Fibroblast of skin of scalp (primary cell): ENCODE results near the gene KLHL18.
"Not testable (repeated sequence)": the region's sequence is repeated elsewhere in the genome, so short reads cannot be mapped to it uniquely, and the experiment has no call there.

Source experiments
- DNase-seq: peaks from one replicate; pipeline ENCODE4 v3.0.0-alpha.2; 2013

The KLHL18 gene

DNA sequence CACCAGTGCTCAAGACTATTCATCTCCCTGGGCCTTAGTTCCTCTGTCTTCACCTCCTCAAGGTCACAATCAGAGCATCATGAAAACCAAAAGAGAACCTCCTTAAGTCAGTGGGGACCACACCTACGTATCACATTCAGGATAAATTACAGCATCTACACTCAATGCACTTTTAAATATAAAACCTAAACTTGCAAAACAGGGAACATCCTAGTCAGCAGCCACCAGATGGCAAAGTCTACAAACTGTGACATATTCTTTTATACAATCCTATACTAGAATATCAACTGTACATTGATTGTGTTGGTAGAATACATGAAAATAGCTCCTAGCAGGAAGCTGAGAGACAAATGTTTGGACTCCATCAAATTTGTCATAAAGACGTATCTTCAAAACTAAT, 8.1 kb upstream of the KLHL18 start:
- DNase-seq = no peak

GRCh38 chr3:47276558-47276957, 6.2 kb upstream of the KLHL18 start:
- no peak for DNase-seq

- DNase-seq = no peak
Observed at GRCh38 chr3:47280519-47280918, 2.2 kb upstream of the KLHL18 start.

GRCh38 chr3:47283193-47283537, 421 bp downstream of the KLHL18 start:
- DNase-seq = no peak

DNA sequence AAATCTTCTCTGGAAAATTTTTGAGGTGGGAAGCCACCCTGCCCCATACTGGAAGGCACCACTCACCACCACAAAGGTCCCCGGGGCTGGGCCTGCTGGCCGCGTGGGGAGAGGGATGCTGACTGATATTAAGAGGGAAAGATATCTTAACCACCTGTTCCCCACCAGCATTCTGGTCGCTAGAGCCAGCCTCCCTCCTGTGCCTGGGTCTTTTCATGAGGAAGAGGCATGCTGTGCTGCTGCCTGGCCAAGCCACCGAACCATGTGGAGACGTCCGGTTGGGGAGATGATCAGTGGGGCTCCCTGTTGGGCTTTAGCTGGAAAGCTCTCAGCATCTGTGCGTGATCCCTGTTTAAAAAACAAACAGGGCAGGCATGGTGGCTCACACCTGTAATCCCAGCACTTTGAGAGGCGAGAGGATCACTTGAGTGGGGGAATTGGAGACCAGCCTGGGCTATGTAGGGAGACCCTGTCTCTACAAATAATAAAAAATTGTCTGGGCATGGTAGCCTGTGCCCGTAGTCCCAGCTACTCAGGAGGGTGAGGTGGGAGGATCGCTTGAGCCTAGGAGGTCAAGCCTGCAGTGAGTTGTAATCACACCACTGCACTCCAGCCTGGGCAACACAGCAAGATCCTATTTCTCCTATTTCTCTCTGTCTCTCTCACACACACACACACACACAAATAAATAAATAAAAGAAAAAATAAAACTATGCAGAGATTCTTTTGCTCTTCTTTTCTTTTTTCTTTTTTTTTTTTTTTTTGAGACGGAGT, 1.0 kb downstream of the KLHL18 start:
- no peak for DNase-seq

DNA sequence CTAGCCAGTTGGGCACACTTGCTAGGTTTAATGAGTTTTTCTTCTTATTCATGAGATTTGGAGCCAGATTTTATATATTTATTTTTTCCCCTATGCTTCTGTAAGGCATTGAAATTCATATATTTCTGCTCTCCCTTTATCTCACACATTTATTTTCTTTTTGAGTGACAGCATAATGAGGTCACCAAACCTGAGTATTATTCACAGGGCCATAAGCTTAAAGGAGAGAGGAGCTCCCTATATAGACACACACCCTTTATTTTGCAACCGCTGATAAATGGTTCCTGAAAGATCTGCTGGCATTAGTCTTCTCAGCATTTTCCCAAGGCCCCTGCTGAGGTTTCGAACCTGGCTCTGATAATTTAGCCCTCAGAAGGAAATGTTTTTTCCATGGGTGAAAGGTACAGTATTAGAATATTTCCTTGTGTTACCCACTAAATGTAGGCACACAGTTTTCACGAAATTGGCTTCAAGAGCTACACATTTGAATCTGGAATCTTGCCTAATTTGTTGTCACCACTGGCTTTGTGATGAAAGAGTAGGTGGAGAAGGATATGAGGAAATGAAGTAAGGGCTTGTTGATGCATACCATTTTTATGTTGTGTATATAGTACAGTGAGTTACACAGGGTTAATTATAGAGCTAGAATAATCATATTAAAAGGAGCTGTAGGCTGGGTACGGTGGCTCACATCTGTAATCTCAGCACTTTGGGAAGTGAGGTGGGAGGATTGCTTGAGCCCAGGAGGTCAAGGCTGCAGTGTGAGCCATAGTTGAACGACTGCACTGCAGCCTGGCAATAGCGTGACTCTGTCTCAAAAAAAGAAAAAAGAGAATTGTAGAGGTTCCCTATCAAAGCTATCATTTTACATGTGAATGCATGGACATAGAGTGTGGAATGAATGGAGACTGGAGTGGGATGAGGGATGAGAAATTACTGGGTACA, 6.5 kb downstream of the KLHL18 start:
- no peak for DNase-seq

DNA sequence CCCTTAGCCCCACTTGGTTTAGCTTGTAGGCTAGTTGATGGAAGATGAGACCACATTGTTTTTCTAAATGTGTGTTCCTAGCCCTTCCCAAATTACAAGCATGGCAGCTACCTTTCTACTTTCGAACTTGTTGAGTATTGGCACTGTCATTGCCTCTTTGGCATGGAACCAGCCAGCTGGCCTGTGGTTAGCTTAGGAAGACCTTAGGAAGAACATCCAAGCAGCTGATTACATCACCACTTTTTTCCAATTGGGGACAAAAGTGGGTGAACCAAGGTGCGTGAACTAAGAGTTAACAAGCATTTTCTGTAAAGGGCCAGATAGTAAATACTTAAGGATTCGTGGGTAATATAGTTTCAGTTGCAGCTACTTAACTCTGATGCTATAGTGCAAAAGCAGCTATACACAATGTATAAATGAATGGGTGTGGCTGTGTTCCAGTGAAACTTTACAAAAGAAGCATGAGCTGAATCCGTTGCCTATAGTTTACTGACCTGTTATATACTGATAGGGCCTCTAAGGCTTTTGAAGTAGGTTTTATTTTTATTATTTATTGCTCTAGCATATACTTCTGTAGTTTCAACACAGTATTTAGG, 8.5 kb downstream of the KLHL18 start:
- no peak for DNase-seq

GRCh38 chr3:47291754-47292420, 9.1 kb downstream of the KLHL18 start:
- DNase-seq = not testable (repeated sequence)

- no peak for DNase-seq
Observed at GRCh38 chr3:47293822-47294221, 11.1 kb downstream of the KLHL18 start.

- DNase-seq = no peak
Observed at GRCh38 chr3:47294392-47294791, 11.6 kb downstream of the KLHL18 start.

DNA sequence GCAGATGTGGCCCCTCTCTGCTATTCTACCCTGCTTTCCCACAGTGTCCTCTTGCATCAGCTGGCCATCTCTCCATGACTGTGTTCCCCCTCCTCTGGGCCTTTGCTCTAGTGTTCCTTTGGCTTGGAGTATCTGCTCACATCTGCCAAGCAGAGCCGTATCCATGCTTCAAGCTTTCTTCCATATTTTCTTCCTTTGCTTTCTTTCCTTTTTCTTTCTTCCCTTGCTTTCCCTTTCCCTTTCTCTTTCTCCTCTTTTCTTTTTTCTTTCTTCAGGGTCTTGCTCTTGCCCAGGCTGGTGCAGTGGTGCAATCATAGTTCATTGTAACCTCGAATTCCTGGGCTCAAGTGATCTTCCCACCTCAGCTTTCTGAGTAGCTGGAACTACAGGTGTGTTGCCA, 12.6 kb downstream of the KLHL18 start:
- DNase-seq = no peak

- no peak for DNase-seq
Observed at GRCh38 chr3:47295976-47296375, 13.2 kb downstream of the KLHL18 start.

- no peak for DNase-seq
Observed at GRCh38 chr3:47296562-47297302, 14.0 kb downstream of the KLHL18 start.

- DNase-seq = no peak
Observed at GRCh38 chr3:47298439-47298838, 15.7 kb downstream of the KLHL18 start.

GRCh38 chr3:47299381-47300318, 16.9 kb downstream of the KLHL18 start:
- no peak for DNase-seq

DNA sequence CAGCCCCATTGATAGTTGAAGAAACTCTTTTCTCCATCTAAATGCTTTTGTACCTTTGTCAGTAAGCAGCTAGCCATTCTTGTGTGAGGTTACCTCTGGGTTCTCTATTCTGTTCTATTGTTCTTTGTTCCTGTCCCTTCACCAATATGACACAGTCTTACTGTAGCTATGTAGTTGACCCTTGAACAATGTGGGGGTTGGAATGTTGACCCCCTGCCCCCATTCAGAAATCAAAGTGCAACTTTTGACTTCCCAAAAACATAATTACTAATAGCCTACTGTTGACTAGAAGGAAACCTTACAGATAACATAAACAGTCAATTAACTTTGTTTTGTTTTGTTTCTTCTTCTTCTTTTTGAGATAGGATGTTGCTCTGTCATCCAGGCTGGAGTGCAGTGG, 18.7 kb downstream of the KLHL18 start:
- DNase-seq = no peak

- no peak for DNase-seq
Observed at GRCh38 chr3:47306022-47306421, 23.3 kb downstream of the KLHL18 start.

DNA sequence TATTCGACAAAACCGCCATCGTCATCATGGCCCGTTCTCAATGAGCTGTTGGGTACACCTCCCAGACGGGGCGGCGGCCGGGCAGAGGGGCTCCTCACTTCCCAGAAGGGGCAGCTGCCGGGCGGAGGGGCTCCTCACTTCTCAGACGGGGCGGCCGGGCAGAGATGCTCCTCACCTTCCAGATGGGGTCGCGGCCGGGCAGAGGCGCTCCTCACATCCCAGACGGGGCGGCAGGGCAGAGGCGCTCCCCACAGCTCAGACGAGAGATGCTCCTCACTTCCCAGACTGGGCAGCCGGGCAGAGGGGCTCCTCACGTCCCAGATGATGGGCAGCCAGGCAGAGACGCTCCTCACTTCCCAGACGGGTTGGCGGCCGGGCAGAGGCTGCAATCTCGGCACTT, 26.5 kb downstream of the KLHL18 start:
- not testable (repeated sequence) for DNase-seq

DNA sequence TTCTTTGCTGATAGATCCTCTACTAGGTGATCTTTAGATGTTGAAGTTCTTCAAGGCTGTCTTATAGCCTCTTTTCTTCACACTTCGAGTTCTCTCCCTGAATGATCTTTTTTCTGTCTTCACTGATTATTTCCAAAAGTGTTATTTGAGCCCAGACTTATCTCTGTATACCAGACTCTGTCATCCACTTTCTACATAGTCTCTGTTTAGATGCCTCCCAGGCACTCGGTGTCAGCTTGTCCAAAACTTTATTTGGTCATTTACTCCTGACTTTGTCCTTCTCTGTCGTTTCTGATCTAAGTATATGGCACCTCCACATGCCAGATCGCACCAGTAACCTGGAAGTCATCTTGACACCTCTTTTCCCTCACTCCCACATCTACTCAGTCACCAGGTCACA, 27.6 kb downstream of the KLHL18 start:
- no peak for DNase-seq

GRCh38 chr3:47313341-47314055, 30.8 kb downstream of the KLHL18 start:
- DNase-seq = no peak
